ENCODE measurements around the gene RBMS3. TPM values are rescaled to one million over a fixed set of nuclear protein-coding genes. Genes with fewer than 3 reads are reported as not detected.

RBMS3 gene
- total and polyA plus RNA-seq, 4 donors, result 4.8 to 117 (median 29.4) TPM

- H3K27ac ChIP-seq (ENCODE audit: low read depth in 1 of 2, low read length in 1 of 2), result peak overlapping the region in 1 of 2 donors; percentile 17
- no peak for ATAC-seq (ENCODE audit: insufficient read depth, low FRiP score)
- no peaks in the 10 kb centered on the region for H3K36me3 ChIP-seq (ENCODE audit: control insufficient read depth in 4 of 4, insufficient read depth in 4 of 4, low read length in 4 of 4)
- peaks cover 7 to 40% (median 35%) of the 10 kb centered on the region in 5 donors for H3K4me1 ChIP-seq (ENCODE audit: control insufficient read depth in 5 of 5, insufficient read depth in 5 of 5, low read length in 5 of 5)
- no peaks in the 10 kb centered on the region for H3K27me3 ChIP-seq (ENCODE audit: control insufficient read depth in 3 of 3, insufficient read depth in 3 of 3, low read length in 2 of 3)
- no peak overlapping the region for H3K9ac ChIP-seq (ENCODE audit: insufficient read depth in 1 of 2, low read length in 2 of 2)
- DNase-seq, result peak; percentile 39 to 72 (median 48)
- TF ChIP-seq, protein P1, sequence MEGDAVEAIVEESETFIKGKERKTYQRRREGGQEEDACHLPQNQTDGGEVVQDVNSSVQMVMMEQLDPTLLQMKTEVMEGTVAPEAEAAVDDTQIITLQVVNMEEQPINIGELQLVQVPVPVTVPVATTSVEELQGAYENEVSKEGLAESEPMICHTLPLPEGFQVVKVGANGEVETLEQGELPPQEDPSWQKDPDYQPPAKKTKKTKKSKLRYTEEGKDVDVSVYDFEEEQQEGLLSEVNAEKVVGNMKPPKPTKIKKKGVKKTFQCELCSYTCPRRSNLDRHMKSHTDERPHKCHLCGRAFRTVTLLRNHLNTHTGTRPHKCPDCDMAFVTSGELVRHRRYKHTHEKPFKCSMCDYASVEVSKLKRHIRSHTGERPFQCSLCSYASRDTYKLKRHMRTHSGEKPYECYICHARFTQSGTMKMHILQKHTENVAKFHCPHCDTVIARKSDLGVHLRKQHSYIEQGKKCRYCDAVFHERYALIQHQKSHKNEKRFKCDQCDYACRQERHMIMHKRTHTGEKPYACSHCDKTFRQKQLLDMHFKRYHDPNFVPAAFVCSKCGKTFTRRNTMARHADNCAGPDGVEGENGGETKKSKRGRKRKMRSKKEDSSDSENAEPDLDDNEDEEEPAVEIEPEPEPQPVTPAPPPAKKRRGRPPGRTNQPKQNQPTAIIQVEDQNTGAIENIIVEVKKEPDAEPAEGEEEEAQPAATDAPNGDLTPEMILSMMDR (IDR thresholded peaks at IDR 0.05; ENCODE audit: control extremely low read depth, extremely low read depth), result no peak
- H3K4me3 ChIP-seq, result no peak overlapping the region
- no peaks in the 10 kb centered on the region for H3K9me3 ChIP-seq (ENCODE audit: control insufficient read depth in 4 of 4, insufficient read depth in 3 of 4, low read length in 3 of 4)
- WGBS, 2 donors, result 65 to 86% methylated on average over 1 of the region's 1 CpG
Measured at GRCh38 chr3:29757054-29757777, 476.3 kb downstream of the RBMS3 start.

DNA sequence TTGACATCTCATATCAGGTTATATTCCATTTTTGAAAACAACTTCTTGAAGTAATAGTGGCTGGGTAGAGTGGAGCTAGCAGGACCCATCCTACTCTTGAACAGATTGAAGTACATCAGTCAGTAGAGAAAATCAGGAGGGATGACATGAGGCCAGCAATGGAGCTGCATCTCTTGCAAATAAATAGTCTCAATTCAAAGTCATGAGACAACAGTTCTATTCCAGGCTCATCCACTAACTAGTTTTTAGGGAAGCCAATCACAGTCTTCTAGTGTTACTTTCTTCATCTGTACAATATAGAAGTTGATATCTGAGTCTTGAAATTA, 477.2 kb downstream of the RBMS3 start:
- no peaks in the 10 kb centered on the region for H3K36me3 ChIP-seq (ENCODE audit: control insufficient read depth in 4 of 4, insufficient read depth in 4 of 4, low read length in 4 of 4)
- H3K4me1 ChIP-seq (ENCODE audit: control insufficient read depth in 5 of 5, insufficient read depth in 5 of 5, low read length in 5 of 5), result peaks cover 7 to 40% (median 35%) of the 10 kb centered on the region in 5 donors
- H3K9ac ChIP-seq (ENCODE audit: insufficient read depth in 1 of 2, low read length in 2 of 2), result no peak overlapping the region
- H3K9me3 ChIP-seq (ENCODE audit: control insufficient read depth in 4 of 4, insufficient read depth in 3 of 4, low read length in 3 of 4), result no peaks in the 10 kb centered on the region
- H3K27ac ChIP-seq (ENCODE audit: low read depth in 1 of 2, low read length in 1 of 2), result peak overlapping the region in 1 of 2 donors; percentile 70
- TF ChIP-seq, protein P1 (IDR thresholded peaks at IDR 0.05; ENCODE audit: control extremely low read depth, extremely low read depth), result no peak
- ATAC-seq (ENCODE audit: insufficient read depth, low FRiP score) (no peak), DNase-seq (no peak)
- no peak overlapping the region for H3K4me3 ChIP-seq
- H3K27me3 ChIP-seq (ENCODE audit: control insufficient read depth in 3 of 3, insufficient read depth in 3 of 3, low read length in 2 of 3), result no peaks in the 10 kb centered on the region

DNA sequence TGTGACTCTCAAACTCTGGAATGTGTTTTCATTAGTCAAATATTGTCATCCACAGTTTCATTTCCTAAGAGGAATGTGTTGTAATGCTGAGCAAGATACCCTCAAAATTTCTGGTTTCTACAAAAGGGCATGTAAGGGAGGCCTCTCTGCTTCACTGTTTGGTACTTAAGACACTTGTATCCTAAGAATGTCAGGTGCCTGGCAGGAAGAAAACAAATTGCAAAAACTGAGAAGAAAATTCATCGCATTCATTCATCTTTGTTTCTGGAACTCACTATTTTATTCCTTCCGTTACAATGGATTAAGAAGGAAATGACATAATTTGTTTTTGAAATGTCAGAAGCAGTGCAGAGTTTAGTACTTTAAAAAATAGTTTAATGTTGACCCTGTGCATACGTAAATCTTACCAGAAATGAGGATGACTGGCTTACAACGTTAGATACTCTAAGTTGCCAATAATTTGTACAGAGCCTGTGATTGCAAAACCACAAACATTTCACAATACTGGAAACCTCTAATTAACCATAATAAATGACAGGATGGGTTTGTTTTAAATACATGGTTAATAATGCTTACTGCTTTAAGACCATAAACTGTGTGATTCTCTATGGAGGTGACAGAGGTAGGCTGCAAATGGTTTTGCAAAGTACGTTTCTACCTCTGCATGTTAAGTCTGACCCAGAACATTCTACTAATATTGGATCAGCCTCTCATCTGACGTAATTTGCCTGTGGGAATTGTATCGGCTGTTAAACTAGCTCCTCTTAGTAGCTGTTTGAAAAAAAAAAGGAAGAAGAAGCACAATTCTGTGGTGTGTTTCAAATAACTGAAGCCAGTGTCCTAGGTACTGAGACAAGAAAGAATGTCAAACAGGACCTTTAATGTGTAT, 477.8 kb downstream of the RBMS3 start:
- WGBS, 2 donors, result 20 to 23% methylated on average over 7 of the region's 7 CpGs
- ATAC-seq (ENCODE audit: insufficient read depth, low FRiP score), result peak; percentile 51
- H3K27me3 ChIP-seq (ENCODE audit: control insufficient read depth in 3 of 3, insufficient read depth in 3 of 3, low read length in 2 of 3), result no peaks in the 10 kb centered on the region
- peaks cover 7 to 40% (median 35%) of the 10 kb centered on the region in 5 donors for H3K4me1 ChIP-seq (ENCODE audit: control insufficient read depth in 5 of 5, insufficient read depth in 5 of 5, low read length in 5 of 5)
- no peaks in the 10 kb centered on the region for H3K9me3 ChIP-seq (ENCODE audit: control insufficient read depth in 4 of 4, insufficient read depth in 3 of 4, low read length in 3 of 4)
- peak in 2 of 3 donors; percentile 87 to 90 for DNase-seq
- H3K36me3 ChIP-seq (ENCODE audit: control insufficient read depth in 4 of 4, insufficient read depth in 4 of 4, low read length in 4 of 4), result no peaks in the 10 kb centered on the region
- H3K27ac ChIP-seq (ENCODE audit: low read depth in 1 of 2, low read length in 1 of 2), result peak overlapping the region; percentile 70 to 88
- H3K9ac ChIP-seq (ENCODE audit: insufficient read depth in 1 of 2, low read length in 2 of 2), result peak overlapping the region in 1 of 2 donors; percentile 20
- H3K4me3 ChIP-seq, result no peak overlapping the region
- TF ChIP-seq, protein P1 (IDR thresholded peaks at IDR 0.05; ENCODE audit: control extremely low read depth, extremely low read depth), result no peak

All from lung (tissue), 12 donors.